ENCODE data around the gene SNORC.

The SNORC gene

DNA sequence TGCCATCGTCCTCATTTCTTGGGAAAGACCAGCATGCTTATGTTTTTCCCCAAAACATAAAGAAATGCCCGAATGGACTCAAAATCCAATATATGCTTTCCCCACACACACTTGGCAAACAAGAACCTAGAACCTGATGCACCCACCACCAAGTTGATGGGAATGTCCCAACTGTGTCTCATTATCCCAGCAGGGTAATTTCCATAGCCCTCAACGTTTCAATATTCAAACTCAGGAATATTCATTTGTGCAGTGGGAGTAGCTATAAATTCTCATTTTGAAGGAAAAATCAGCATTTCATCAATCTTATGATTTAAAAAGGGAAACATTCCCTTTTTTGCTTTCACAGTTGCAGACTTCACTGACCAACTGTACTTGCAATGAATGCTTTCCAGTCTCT, 50.7 kb downstream of the SNORC start:
- in situ Hi-C loops (cut with HindIII; ENCODE audit: low sequenced_read_pairs): no loop called here

DNA sequence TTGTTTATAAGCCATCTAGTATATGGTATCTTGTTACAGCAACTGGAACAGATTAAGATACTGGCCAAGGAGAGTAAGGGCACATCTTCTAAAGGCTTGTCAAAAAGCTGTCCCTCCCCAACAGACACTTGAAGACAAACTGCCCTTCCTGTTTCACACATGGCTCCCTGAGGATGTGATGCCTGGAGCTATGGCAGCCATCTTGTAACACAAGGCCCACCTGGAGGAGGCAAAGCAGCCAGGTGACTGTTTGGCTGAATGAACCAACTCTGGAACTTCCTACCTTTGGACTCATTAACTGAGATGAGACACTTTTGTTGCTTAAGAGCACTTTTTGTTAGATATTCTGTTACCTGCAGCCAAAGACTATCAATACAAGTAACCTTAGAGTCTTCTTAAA, 54.4 kb downstream of the SNORC start:
- in situ Hi-C loops (cut with HindIII; ENCODE audit: low sequenced_read_pairs): no loop called here

DNA sequence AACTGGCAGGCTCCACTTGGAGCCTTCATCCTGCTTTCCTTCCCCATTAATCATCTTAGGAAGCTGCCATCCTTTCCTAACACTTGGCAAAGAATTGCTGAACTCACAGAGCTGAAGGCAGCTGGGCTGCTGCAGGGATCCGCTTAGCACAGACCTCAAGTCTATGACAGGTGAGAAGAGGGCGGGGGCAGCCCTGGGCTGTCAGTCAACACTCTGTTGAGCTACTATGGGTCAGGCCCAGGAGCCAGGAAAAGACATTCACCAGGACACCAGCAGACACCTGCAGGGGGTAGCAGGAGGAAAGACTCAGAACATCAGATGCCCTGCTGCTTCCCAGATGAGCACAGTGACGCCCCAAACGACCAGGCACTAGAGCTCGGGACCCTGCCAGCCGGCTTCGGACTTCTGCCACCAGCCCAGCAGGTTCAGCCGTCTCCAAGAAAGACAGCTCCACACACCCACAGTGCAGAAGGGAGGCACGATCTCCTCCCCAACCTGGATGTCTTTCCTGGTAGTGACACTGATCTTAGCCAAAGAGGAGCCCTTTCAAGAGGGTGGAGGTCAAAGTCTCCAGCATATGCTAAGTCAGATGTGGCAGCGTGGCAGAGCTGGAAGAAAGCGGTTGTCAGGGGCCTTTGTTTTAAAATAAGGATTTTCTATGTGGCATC, 55.2 kb downstream of the SNORC start:
- in situ Hi-C loops (cut with HindIII; ENCODE audit: low sequenced_read_pairs): no loop called here

DNA sequence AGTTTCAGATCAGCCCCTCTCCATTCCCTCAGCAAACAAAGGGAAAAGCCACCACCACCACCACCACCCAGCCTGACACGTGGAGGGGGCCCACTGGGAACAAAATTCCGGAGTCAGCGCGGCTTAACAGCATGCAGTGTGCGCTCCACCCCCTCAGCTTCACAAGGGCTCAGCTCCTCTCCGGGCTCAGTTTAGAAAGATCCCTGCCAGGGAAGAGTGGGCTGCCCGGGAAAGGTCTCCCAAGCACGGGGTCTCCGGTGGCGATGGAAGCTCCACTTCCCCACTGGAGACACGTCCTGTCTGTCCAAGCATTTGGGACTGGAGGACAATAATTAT, 55.7 kb downstream of the SNORC start:
- in situ Hi-C loops (cut with HindIII; ENCODE audit: low sequenced_read_pairs): no loop called here

DNA sequence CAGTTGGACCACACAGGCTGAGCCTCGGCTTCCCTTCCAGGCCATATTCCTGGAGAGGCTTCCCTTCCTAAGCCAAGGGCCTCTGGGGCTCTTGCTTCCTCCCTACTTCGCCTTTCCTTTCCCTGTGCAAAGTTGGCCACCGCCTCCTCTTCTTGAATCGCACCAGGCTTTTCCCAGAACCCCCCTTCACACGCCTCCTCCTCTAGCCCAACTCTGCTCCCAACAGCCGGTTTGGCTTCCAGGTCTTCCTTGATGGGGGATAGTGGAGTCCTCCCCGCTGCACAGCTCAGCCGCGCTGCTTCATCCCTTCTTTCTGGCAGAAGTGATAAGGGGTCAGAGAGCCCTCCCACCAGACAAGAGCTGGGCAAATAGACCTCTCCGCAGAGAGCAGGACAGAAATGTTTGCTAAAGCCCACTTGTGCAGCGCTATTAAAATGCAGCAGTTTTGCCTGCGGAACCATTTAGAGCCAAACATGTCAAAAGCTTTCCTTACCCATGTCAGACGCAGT, 56.4 kb downstream of the SNORC start:
- in situ Hi-C loops (cut with HindIII; ENCODE audit: low sequenced_read_pairs): no loop called here

DNA sequence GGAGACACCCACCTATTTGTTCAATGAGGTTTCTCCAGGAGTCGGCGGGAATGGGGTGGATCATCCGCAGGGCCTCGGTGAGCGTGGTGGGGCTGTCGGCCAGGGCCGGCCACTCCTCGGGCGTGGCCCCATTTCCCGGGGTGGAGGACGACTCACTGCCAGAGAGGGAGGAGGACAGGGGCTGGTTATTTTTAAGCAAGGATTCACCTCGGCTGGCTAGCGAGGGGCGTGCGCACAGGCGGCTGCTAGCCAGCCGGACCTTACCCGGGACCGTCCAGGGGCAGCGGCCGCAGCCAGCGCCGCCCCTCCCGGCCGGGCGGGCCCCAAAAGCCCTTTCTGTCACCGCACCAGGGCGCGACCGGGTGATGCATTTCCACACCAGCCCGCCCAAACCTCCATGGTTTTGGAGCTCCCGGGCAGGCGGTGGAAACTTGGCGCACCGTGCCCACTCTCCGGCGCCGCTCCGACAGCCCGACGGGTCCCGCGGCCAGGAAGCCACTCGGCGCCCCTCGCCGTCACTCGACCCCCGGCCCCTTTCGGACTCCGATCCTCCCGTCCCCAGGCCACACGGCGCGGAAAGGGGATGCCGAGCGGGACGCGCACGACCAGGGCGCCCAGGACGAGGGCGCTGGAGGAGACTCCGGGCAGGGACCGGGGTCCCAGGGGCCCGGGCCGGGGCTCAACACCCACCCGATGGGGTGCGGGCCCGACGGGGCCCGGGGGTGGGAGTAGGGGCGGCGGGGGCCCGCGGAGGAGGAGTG, 57.1 kb downstream of the SNORC start:
- in situ Hi-C loops (cut with HindIII; ENCODE audit: low sequenced_read_pairs): no loop called here

DNA sequence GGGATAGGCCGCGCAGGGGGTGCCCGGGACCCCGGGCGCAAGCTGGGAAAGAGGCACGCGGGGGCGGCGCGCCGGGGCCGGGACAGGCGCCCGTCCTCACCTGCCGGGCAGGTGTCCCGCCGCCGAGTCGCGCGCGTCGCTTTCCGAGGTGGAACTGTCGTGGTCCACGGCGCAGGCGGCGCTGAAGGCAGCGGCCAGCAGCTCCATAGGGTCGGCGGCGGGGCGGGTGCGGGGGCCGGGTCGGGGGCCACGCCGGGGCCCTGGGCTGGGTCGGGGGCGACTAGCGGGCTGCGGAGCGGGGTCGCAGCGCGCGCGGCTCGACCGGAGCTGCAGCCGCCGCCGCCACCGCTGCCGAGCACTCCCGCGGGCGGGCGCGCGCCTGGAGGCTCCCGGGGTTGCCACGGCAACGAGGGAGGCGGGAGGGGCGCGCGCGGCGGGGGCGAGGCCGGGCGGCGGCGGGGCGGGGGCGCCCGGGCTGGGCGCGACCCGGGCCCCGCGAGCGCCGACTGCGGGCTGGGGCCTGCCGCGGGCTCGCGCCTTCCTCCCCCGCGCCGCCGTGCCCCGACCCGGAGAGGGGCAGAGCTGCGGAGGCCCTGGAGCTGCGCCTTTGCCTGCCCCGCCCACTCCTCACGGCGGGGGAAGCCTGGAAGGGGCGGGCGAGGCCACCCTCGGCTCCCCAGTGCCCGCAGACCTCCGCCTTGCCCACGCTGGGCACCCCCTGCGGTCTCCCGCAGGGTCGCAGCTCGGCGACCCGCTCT, 57.9 kb downstream of the SNORC start:
- in situ Hi-C loops (cut with HindIII; ENCODE audit: low sequenced_read_pairs): no loop called here
